ENCODE measurements around the gene RUBCNL.

DNA sequence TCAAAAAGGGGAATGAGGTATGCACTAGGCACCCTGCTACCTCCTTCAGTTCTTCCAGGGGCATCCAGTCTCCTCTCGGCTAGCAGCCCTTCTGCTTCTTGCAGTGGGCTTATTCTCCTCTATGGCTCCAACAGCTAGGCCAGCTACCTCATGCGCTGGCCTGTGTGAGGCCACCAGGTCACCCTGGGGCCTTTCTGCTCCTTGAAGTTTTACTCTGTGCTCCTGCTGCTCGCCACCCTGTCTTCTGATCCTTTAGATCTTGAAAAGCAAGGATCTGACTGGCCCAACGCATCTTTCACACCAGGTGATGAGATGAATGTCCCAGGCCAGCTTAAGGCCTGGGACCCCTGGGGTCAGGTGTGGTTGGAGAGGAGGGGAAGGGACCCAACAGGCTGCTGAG lies 66.2 kb downstream of the RUBCNL start:
- no peak for TF ChIP-seq POLR2AphosphoS5 (IDR thresholded peaks at IDR 0.05)
- TF ChIP-seq, protein P1, sequence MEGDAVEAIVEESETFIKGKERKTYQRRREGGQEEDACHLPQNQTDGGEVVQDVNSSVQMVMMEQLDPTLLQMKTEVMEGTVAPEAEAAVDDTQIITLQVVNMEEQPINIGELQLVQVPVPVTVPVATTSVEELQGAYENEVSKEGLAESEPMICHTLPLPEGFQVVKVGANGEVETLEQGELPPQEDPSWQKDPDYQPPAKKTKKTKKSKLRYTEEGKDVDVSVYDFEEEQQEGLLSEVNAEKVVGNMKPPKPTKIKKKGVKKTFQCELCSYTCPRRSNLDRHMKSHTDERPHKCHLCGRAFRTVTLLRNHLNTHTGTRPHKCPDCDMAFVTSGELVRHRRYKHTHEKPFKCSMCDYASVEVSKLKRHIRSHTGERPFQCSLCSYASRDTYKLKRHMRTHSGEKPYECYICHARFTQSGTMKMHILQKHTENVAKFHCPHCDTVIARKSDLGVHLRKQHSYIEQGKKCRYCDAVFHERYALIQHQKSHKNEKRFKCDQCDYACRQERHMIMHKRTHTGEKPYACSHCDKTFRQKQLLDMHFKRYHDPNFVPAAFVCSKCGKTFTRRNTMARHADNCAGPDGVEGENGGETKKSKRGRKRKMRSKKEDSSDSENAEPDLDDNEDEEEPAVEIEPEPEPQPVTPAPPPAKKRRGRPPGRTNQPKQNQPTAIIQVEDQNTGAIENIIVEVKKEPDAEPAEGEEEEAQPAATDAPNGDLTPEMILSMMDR (IDR thresholded peaks at IDR 0.05), result no peak

All from prostate gland (tissue), 2 donors.